ENCODE measurements around the gene KLF1.
A peak's percentile ranks its signal among the peaks of the same experiment; 100 is the strongest.
"Not testable (repeated sequence)": the region's sequence is repeated elsewhere in the genome, so short reads cannot be mapped to it uniquely, and the experiment has no call there.

The KLF1 gene

GRCh38 chr19:12866416-12867119, 20.4 kb downstream of the KLF1 start:
- no peak for DNase-seq

- no peak for DNase-seq
Observed at GRCh38 chr19:12865746-12866415, 21.1 kb downstream of the KLF1 start.

GRCh38 chr19:12864721-12865715, 22.0 kb downstream of the KLF1 start:
- DNase-seq = no peak

GRCh38 chr19:12864143-12864542, 22.9 kb downstream of the KLF1 start:
- no peak for DNase-seq

- DNase-seq = no peak
Observed at GRCh38 chr19:12859546-12859945, 27.5 kb downstream of the KLF1 start.

GRCh38 chr19:12858041-12858928, 28.7 kb downstream of the KLF1 start:
- no peak for DNase-seq

- no peak for DNase-seq
Observed at GRCh38 chr19:12856653-12857052, 30.3 kb downstream of the KLF1 start.

GRCh38 chr19:12847159-12848139, 39.6 kb downstream of the KLF1 start:
- DNase-seq = peak; percentile 63

- DNase-seq = not testable (repeated sequence)
Observed at GRCh38 chr19:12846613-12847012, 40.4 kb downstream of the KLF1 start.

GRCh38 chr19:12843999-12844732, 42.8 kb downstream of the KLF1 start:
- no peak for DNase-seq

GRCh38 chr19:12843328-12843727, 43.7 kb downstream of the KLF1 start:
- no peak for DNase-seq

- no peak for DNase-seq
Observed at GRCh38 chr19:12842511-12842910, 44.5 kb downstream of the KLF1 start.

- peak; percentile 26 for DNase-seq
Observed at GRCh38 chr19:12841094-12841493, 45.9 kb downstream of the KLF1 start.

GRCh38 chr19:12840091-12841079, 46.6 kb downstream of the KLF1 start:
- DNase-seq = peak; percentile 68

- DNase-seq = no peak
Observed at GRCh38 chr19:12838886-12839756, 47.9 kb downstream of the KLF1 start.

- no peak for DNase-seq
Observed at GRCh38 chr19:12838182-12838885, 48.7 kb downstream of the KLF1 start, which contains the start of gene MAST1. Gene MAST1, plus strand, starts transcription at chr19:12838515. Its CDS starts 58 bp downstream, at chr19:12838573.

GRCh38 chr19:12837225-12837624, 49.8 kb downstream of the KLF1 start:
- peak; percentile 41 for DNase-seq

Measured in NCI-H226 (cell line).